Activated CD4-positive, alpha-beta memory T cell treated with anti-CD3 and anti-CD28 coated beads for 36 hours (primary cell): ENCODE data around the gene WNT3A. TPM values are rescaled to one million over a fixed set of nuclear protein-coding genes. Genes with fewer than 3 reads are reported as not detected.

Experiments
- CTCF ChIA-PET: fragments of 350-600 bp; sonication (Branson Sonifier 250); formaldehyde crosslinking; loops from one replicate; lab custom pipeline; 2021; ENCODE audit warnings: antibody characterized with exemption, inconsistent platforms; lab: Charles Lee
- POLR2A ChIA-PET: fragments of 350-600 bp; sonication (Branson Sonifier 250); formaldehyde crosslinking; loops from one replicate; lab custom pipeline; 2021; ENCODE audit warnings: antibody characterized with exemption; lab: Charles Lee
- DNase-seq: peaks from one replicate; pipeline ENCODE4 v3.0.0-alpha.2; 2020
- H3K27ac Mint-ChIP-seq: one replicate; pipeline ENCODE4 v1.8.0; 2021; ENCODE audit warnings: mixed read lengths
- H3K27me3 Mint-ChIP-seq: one replicate; pipeline ENCODE4 v1.8.0; 2021; ENCODE audit warnings: mixed read lengths
- H3K36me3 Mint-ChIP-seq: one replicate; pipeline ENCODE4 v1.8.0; 2021; ENCODE audit warnings: mixed read lengths
- H3K4me1 Mint-ChIP-seq: one replicate; pipeline ENCODE4 v1.8.0; 2021; ENCODE audit warnings: low read depth, mixed read lengths
- H3K4me3 Mint-ChIP-seq: one replicate; pipeline ENCODE4 v1.8.0; 2021; ENCODE audit warnings: mild to moderate bottlenecking, mixed read lengths
- H3K9me3 Mint-ChIP-seq: one replicate; pipeline ENCODE4 v1.8.0; 2021; ENCODE audit warnings: mixed read lengths
- intact Hi-C: fragments of 100-400 bp; cut with micrococcal nuclease; formaldehyde crosslinking; loops from one replicate; pipeline ENCODE4 v1.15.1; 2023
- total RNA-seq, 2 experiments: library from RNA; stranded (reverse); gene quantifications; one replicate each; pipeline ENCODE4 v1.2.3, GENCODE V29; 2021

Gene WNT3A
- total RNA-seq, 2 experiments from 2014 or later: not detected

GRCh38 chr1:228091084-228091483 lies 84.3 kb downstream of the WNT3A start:
- Mint-ChIP-seq H3K9me3 (peaks cover 15% of the 10 kb centered on the region), H3K27me3 (no peaks in the 10 kb centered on the region), H3K4me3 (no peak overlapping the region), H3K36me3 (peaks cover 58% of the 10 kb centered on the region), H3K27ac (peak overlapping the region; percentile 74), H3K4me1 (peaks cover 76% of the 10 kb centered on the region)
- no peak for DNase-seq
- ChIA-PET CTCF (interaction anchor here (1.0 to 3.5 kb wide), 2 partner anchors 9 to 11 kb away, joined by 3 to 10 read pairs; no protein-coding TSS in a partner anchor), POLR2A (interaction anchor here (0.6 to 1.4 kb wide), 3 partner anchors 9 to 74 kb away, joined by 3 to 4 read pairs (median 3); partner anchors contain the start of genes ARF1 and IBA57)
- intact Hi-C loops: no loop called here

GRCh38 chr1:228092342-228093049 lies 85.7 kb downstream of the WNT3A start:
- ChIA-PET POLR2A (no interaction called here), CTCF (no interaction called here)
- peak overlapping the region; percentile 65 for H3K27ac Mint-ChIP-seq
- peak; percentile 4 for DNase-seq
- intact Hi-C loops: no loop called here
- H3K9me3 Mint-ChIP-seq: peaks cover 15% of the 10 kb centered on the region
- no peaks in the 10 kb centered on the region for H3K27me3 Mint-ChIP-seq
- peaks cover 66% of the 10 kb centered on the region for H3K4me1 Mint-ChIP-seq
- H3K4me3 Mint-ChIP-seq: no peak overlapping the region
- peaks cover 64% of the 10 kb centered on the region for H3K36me3 Mint-ChIP-seq

GRCh38 chr1:228093050-228093906 lies 86.5 kb downstream of the WNT3A start:
- no peak overlapping the region for H3K4me3 Mint-ChIP-seq
- H3K36me3 Mint-ChIP-seq: peaks cover 61% of the 10 kb centered on the region
- CTCF ChIA-PET: no interaction called here
- peak; percentile 6 for DNase-seq
- peaks cover 58% of the 10 kb centered on the region for H3K4me1 Mint-ChIP-seq
- H3K27me3 Mint-ChIP-seq: no peaks in the 10 kb centered on the region
- POLR2A ChIA-PET: interaction anchor here (0.7 kb wide), 1 partner anchor 335 kb away, joined by 3 read pairs; no protein-coding TSS in a partner anchor
- no peak overlapping the region for H3K27ac Mint-ChIP-seq
- peaks cover 15% of the 10 kb centered on the region for H3K9me3 Mint-ChIP-seq
- intact Hi-C loops: no loop called here

GRCh38 chr1:228094432-228095016 lies 87.7 kb downstream of the WNT3A start:
- Mint-ChIP-seq H3K4me1 (peaks cover 46% of the 10 kb centered on the region), H3K4me3 (no peak overlapping the region), H3K9me3 (peaks cover 15% of the 10 kb centered on the region), H3K27ac (peak overlapping the region; percentile 2), H3K27me3 (no peaks in the 10 kb centered on the region), H3K36me3 (peaks cover 60% of the 10 kb centered on the region)
- CTCF ChIA-PET: no interaction called here
- no peak for DNase-seq
- POLR2A ChIA-PET: no interaction called here
- intact Hi-C loops: no loop called here

- Mint-ChIP-seq H3K36me3 (peaks cover 60% of the 10 kb centered on the region), H3K4me3 (no peak overlapping the region), H3K9me3 (peaks cover 15% of the 10 kb centered on the region), H3K27ac (peak overlapping the region; percentile 2), H3K27me3 (no peaks in the 10 kb centered on the region), H3K4me1 (peaks cover 40% of the 10 kb centered on the region)
- ChIA-PET CTCF (no interaction called here), POLR2A (no interaction called here)
- intact Hi-C loops: no loop called here
- no peak for DNase-seq
Observed at GRCh38 chr1:228095161-228095560, 88.4 kb downstream of the WNT3A start.

GRCh38 chr1:228095938-228096337 lies 89.1 kb downstream of the WNT3A start:
- H3K36me3 Mint-ChIP-seq: peaks cover 60% of the 10 kb centered on the region
- DNase-seq: peak; percentile 4
- H3K27ac Mint-ChIP-seq: no peak overlapping the region
- H3K4me3 Mint-ChIP-seq: no peak overlapping the region
- peaks cover 32% of the 10 kb centered on the region for H3K4me1 Mint-ChIP-seq
- H3K9me3 Mint-ChIP-seq: peaks cover 15% of the 10 kb centered on the region
- intact Hi-C loops: no loop called here
- CTCF ChIA-PET: no interaction called here
- POLR2A ChIA-PET: no interaction called here
- H3K27me3 Mint-ChIP-seq: no peaks in the 10 kb centered on the region

- H3K36me3 Mint-ChIP-seq: peaks cover 54% of the 10 kb centered on the region
- H3K27ac Mint-ChIP-seq: no peak overlapping the region
- H3K9me3 Mint-ChIP-seq: peaks cover 15% of the 10 kb centered on the region
- peak; percentile 7 for DNase-seq
- no peak overlapping the region for H3K4me3 Mint-ChIP-seq
- ChIA-PET POLR2A (no interaction called here), CTCF (no interaction called here)
- intact Hi-C loops: no loop called here
- H3K27me3 Mint-ChIP-seq: no peaks in the 10 kb centered on the region
- peaks cover 32% of the 10 kb centered on the region for H3K4me1 Mint-ChIP-seq
Observed at GRCh38 chr1:228096416-228097332, 89.9 kb downstream of the WNT3A start.

- peaks cover 15% of the 10 kb centered on the region for H3K9me3 Mint-ChIP-seq
- POLR2A ChIA-PET: no interaction called here
- no peak overlapping the region for H3K27ac Mint-ChIP-seq
- peak; percentile 8 for DNase-seq
- H3K27me3 Mint-ChIP-seq: no peaks in the 10 kb centered on the region
- peaks cover 25% of the 10 kb centered on the region for H3K4me1 Mint-ChIP-seq
- peaks cover 47% of the 10 kb centered on the region for H3K36me3 Mint-ChIP-seq
- no peak overlapping the region for H3K4me3 Mint-ChIP-seq
- intact Hi-C loops: no loop called here
- CTCF ChIA-PET: no interaction called here
Observed at GRCh38 chr1:228097333-228098081, 90.7 kb downstream of the WNT3A start.

- peaks cover 27% of the 10 kb centered on the region for H3K4me1 Mint-ChIP-seq
- H3K27ac Mint-ChIP-seq: no peak overlapping the region
- ChIA-PET POLR2A (no interaction called here), CTCF (interaction anchor here (1.3 to 2.1 kb wide), 2 partner anchors 14 to 94 kb away, joined by 5 read pairs; no protein-coding TSS in a partner anchor)
- peak; percentile 5 for DNase-seq
- peaks cover 15% of the 10 kb centered on the region for H3K9me3 Mint-ChIP-seq
- peaks cover 43% of the 10 kb centered on the region for H3K36me3 Mint-ChIP-seq
- no peak overlapping the region for H3K4me3 Mint-ChIP-seq
- no peaks in the 10 kb centered on the region for H3K27me3 Mint-ChIP-seq
- intact Hi-C loops: no loop called here
Observed at GRCh38 chr1:228098323-228098931, 91.6 kb downstream of the WNT3A start.

- intact Hi-C loops: no loop called here
- POLR2A ChIA-PET: no interaction called here
- DNase-seq: no peak
- peaks cover 34% of the 10 kb centered on the region for H3K4me1 Mint-ChIP-seq
- H3K36me3 Mint-ChIP-seq: peaks cover 38% of the 10 kb centered on the region
- CTCF ChIA-PET: interaction anchor here (1.1 to 2.1 kb wide), 4 partner anchors 8 to 95 kb away, joined by 3 to 5 read pairs (median 4); no protein-coding TSS in a partner anchor
- H3K27ac Mint-ChIP-seq: no peak overlapping the region
- peaks cover 10% of the 10 kb centered on the region for H3K9me3 Mint-ChIP-seq
- no peaks in the 10 kb centered on the region for H3K27me3 Mint-ChIP-seq
- peak overlapping the region; percentile 3 for H3K4me3 Mint-ChIP-seq
Observed at GRCh38 chr1:228099331-228099732, 92.5 kb downstream of the WNT3A start.
